GM18507 (cell line): ENCODE data around the gene FGFBP3.

Experiments
- DNase-seq: peaks from one replicate; pipeline ENCODE4 v3.0.0; 2011; ENCODE audit warnings: low read depth; ENCODE audit not compliant: insufficient read length; ENCODE audit errors: extremely low spot score
- FAIRE-seq: peaks from 2 replicates; lab custom pipeline; 2011; peaks lifted over from hg19 to GRCh38; lab: Jason Lieb, UNC

FGFBP3 gene, protein sequence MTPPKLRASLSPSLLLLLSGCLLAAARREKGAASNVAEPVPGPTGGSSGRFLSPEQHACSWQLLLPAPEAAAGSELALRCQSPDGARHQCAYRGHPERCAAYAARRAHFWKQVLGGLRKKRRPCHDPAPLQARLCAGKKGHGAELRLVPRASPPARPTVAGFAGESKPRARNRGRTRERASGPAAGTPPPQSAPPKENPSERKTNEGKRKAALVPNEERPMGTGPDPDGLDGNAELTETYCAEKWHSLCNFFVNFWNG

DNA sequence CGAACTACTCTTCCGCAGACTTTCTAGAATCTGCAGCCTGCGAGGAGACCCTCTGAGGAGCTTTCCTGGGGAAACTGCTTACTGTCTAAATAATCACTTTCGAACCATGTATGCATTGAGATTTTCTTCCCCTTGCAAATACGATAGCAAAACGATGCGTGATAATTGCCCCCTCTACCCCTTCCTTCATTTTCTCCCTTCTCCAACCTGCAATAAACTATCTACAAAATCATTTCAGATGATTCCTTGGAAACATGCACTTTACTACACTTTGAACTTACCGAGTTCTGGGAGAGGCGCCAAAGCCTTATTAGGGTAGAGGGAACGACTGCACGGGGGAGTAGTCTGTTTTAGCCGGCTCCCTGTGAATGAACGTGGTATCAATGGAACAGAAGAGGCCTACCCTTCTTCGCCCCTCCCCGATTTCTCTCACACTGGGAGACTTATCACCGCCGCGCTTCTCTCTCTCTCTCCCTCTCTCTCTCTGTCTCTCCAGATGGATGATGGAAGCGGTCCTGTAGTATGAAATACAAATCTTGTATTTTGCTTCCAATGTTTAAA, at the start of gene FGFBP3:
FGFBP3 (minus strand) TSS at position 370 of the 561 bp plus-strand sequence. CDS start 517 bp downstream, outside the sequence.
- no peak for DNase-seq
- peak; percentile 12 for FAIRE-seq

DNA sequence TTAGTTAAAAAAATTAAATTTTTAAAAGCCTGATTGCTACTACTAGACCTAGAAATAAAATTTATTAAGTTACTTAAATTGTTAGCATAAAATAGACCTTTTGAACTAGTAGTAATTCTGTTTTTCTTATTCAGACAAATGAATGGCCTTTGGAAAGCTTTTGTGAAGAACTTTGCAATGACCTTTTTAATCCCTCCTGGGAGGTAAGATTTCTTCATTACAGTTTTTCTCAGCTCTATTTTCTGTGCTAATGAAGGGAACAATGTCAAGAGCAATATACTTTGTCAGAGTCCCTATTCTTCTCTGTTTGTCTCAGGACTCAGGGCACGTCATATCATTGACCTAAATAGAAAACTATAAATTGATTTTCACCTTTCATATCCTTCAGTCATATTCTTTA, 47.8 kb upstream of the FGFBP3 start:
- DNase-seq (no peak), FAIRE-seq (no peak)

DNA sequence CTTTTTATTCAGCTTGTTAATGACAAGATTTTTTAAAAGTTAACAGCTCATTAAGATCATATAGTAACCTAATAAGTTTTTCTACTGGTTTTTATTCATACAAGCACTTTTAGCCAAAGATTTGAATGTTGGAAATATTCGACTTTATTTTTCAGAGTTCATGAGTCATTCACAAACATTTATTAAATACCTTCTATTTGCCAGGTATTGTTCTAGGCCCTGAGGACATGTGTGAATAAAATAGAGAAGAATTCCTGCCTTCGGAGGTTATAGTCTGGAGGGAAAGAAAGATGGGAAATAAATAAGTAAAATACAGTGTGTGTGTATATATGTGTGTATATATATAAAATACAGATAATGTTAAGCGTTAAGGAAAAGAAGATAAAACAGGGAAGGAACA, 45.8 kb upstream of the FGFBP3 start:
- DNase-seq (no peak), FAIRE-seq (no peak)

DNA sequence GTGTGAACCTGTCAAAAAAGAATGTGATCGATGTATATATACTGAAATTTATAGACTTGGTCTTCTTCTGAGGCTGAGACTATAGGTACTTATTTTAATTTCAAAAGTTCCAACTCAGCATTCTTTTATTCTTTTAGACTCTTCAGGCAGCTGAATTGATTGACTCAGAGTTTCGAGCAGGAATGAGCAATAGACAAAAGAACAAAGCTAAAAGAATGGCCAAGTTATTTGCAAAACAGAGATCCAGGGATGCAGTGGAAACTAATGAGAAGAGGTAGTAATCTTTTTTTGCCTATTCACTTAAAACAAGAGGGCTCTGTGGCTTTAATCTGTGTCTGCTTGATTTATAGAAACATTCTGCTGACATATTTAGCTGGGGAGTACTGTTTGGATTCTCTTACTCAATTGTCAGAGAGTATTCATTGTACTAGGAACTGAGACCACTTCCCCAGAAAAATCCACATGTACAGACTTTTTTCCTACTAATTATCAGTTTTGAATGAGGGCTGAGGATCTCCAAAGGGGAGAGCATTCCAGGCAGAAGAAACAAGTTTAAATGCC, 44.4 kb upstream of the FGFBP3 start:
- DNase-seq = no peak
- no peak for FAIRE-seq

DNA sequence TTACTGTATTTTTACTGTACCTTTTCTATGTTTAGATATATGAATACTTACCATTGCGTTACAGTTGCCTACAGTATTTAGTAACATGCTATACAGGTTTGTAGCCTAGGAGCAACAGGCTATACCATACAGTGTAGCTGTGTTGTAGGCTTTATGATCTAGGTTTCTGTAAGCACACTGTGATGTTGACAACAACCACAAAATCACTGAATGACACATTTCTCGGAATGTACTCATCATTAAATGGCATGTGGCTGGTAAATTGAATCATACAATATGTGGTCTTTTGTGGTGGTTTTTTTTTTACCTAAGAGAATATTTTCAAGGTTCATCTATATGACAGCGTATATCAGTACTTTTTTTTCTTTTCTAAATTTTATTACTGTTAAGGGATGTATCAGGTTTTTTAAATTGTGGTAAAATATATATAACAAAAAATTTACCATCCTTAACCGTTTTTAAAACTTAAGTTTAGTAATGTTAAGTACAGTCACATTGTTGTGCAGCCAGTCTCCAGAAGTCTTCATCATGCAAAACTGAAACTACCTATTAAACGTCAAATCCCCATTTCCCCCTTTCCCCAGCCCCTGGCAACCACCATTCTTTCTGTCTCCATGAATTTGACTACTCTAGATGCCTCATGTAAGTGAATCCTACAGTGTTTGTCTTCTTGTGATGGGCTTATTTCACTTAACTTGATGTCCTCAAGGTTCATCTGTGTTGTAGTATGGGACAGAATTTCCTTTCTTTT, 35.8 kb upstream of the FGFBP3 start:
- DNase-seq = no peak
- FAIRE-seq = peak; percentile 26

DNA sequence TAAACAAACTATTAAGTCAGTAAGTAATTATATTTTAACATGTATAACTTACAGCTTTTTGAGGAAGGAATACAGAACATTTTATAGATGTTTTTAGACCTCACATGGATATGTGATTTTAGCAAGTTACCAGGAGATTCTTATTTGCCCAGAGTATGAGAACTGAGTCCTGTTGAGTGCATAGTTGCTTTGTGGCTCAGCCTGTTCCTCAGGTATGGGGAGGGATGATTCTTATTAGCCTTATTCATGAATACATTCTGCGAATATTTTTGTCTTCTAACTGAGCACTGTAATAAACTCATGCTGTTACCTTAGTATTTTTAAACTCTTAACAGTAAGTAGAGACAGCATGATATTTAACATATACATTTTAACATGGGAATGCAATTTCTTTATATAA, 32.1 kb upstream of the FGFBP3 start:
- FAIRE-seq = no peak
- no peak for DNase-seq

DNA sequence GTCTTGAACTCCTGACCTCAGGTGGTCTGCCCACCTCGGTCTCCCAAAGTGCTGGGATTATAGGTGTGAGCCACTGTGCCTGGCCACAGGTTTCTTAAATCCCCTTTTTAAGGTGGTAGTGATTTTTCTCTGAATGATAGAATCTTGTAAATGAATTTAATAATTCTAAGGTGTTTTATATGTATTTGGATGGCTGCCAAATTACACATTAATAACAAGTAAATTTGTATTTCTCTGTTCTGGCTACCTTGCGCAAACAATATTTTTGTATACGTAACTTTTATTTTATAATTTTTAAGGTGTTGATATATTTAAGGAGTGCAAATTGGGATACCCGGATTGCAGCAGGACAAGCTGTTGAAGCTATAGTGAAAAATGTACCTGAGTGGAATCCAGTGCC, 30.4 kb upstream of the FGFBP3 start:
- no peak for DNase-seq
- FAIRE-seq = no peak

DNA sequence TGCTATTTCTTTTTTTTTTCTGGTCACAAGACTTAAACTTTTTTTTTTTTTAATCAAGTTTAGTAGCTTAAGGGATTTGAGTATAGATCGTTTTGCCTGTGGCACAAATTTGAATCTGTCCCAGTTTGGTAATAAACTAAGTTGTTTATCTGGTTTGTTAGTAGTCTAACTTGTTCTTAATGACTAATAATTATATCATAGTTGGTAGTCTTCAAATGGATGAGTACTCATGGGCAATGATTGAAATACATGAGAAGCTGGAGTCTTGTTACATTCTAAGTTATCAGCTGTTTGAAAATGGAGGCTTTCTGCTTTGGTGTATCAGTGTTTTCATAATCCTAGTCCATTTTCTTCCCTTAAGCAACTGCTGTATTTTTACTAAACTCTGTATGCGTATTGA, 26.6 kb upstream of the FGFBP3 start:
- FAIRE-seq (no peak), DNase-seq (no peak)

DNA sequence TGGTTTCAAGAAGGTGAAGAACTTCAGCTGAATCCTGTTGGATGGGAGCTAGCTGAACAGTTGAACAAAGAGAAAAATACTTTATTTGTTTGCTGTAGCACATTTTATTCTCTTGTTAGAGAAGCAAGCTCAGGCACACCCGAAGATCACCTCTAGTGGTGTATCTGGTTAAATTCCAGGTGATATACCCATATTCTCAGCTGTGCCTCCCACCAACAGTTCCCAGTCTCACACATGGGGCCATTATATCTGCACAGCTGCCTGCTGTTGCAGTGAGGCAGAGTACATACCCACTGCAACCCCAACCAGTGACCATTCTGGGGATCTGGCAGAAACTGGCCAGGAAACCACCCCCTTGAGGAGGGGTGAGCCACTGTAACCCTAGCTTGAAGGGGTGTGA, 23.5 kb upstream of the FGFBP3 start:
- FAIRE-seq = no peak

DNA sequence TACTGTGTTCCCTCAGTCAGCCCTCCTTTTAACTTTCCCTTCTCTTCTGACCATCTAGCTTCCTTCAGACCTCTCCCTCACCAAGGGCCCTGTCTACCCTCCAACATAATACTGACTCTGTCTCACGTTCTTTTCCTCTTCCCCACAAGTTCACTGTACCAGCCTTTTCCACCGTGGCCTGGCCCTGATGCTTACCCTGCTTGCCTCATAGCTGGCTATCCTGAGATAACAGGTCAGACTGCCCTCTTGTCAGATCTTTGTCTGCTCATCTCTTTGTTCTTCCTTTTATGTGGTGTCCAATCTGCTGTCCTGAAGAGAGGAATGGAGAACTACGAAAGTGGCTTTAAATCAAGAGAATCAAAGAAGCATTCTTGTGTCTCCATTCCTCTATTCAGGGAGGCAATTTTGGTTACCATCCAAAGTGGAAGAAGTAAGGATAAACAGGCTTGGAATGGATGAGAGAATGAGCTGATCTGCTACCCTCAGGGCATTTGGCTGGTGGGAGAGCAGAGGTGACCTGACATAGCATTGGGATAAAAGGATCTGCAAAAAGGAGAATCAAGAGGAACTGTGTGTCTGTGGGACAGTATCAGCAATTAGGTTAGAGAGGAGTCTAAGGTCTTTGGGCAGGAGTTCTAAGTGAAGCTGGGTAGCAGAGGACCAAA, 22.4 kb upstream of the FGFBP3 start:
- DNase-seq = no peak
- peak; percentile 5 for FAIRE-seq

More for the DNA sequence above, 23.5 kb upstream of the FGFBP3 start:
- no peak for DNase-seq

DNA sequence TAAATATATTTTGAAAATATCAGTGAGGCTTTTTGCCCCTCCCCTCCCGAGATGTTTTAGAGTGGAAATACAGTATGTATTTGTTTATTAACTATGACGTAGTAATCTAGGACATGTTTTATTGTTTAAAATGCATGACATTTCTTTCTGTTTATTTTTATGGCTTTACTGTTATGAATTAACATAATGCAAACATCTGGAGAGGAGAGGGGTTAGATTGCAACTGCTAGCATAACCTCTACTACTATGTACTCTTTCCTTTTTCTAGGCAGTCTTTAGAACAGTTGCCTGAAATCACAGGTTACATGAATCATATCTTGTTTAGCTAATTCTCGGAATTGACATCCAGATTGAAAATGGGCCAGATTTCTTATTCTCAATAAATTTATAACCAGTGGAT, 21.7 kb upstream of the FGFBP3 start:
- FAIRE-seq = no peak
- no peak for DNase-seq

DNA sequence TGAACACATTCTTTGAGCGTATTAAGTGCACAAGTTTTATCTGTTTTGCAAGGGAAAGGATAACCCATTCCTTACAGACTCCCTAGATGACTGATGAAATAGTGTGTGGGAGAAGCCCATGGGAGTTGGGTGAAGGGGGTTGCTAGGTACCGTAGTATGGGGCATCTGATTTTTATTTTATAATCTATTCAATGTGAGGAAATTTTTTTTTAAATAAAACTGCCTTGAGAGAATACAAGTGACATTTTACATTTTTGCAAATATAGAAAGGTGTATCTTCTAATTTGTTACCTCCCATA, 15.7 kb upstream of the FGFBP3 start:
- DNase-seq = no peak
- FAIRE-seq = no peak

DNA sequence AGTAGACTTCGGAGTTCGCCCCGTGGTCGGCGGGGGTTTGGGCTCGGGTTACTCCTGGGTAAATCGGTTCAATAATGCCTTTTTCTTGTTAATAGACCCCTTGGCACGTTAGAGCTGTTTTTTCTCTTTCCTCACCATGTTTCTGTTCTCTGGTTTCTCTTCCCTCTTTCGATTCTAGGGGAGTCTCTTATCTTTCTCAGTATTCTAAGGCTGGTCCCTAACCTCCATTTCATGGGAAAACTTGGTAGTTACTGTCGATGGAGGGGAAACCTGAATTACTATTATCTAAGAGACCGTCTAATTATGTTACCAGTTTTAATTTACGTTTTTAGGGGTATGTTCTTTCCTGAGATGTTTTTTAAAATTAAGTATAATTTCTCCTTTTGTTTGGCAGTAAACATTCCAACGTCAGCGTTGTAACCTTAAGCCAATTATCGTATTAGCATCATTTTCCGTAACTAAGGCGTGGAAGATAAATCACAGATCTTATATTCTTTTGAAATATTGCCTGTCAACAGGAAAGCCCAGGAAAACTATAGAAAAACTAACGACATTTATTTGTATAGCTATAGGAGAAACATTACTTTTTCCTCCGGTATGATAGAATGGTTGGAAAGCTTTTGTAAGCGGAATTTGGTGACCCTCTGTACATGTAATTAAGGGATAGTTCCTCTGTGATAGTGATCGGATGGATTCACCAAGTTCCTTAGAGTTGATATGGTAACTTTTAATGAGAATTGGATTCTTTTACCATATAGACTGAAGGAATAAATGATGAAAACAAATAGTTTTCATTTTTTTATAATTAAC, 15.1 kb upstream of the FGFBP3 start:
- DNase-seq = no peak
- peak; percentile 24 for FAIRE-seq

DNA sequence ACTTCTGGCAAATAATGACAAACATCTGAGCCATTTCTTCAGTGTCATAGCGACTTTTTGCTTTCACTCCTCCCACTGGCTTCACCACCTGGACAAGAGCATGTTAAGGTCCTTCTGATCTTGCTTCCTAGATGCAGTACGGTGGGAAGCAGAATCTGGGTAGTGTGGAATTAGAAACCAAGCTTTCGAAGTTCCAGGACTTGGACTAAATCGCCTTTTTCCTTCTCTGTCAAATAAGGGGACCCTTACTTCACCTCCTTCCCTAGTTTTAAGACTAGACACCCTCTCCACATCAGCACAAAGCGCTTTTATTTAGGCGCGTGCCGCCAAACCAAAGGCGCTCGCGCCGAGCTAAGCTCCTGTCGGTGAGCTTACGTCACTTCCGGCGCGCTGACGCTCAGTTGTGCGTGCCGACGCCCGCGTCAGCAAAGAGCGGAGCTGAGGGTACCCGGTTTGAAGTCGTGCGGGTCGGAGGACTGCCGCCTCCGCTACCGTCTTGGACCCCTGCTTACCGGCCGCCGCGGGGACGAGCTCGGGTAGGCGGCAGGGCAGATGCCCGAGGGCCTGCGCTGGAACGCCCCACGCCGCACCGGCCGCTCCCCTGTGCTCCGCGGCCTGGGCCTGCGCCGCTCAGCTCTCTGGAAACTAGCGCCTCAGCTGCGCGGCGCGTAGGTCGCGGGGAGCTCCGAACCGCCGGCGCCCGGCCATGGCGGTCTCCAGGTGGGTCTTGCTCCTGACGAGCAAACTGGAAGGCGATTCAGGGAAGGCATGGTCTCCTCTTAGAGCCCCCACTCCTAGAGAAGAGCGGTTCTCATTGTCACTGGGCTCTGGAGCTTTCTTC, 14.3 kb upstream of the FGFBP3 start, which contains the start of gene BTAF1:
BTAF1 (plus strand) TSS at position 400 of the 841 bp plus-strand sequence; CDS start at position 707, 307 bp downstream.
- peak; percentile 95 for FAIRE-seq
- peak; percentile 81 for DNase-seq

DNA sequence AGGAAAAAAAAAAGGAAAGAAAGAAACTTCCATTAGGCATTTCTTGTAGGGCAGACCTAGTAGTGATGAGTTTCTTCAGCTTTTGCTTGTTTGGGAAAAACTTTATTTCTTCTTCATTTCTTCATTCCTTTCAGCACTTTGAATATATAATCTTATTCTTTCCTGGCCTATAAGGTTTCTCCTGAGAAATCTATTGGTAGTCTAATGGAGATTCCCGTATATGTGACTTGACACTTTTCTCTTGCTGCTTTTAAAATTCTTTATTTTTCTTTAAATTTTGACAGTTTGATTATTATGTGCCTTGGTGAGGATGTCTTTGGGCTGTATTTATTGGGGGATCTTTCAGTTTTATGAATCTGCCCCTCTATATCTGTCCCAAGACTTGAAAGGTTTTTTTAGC, 10.4 kb upstream of the FGFBP3 start:
- no peak for DNase-seq
- no peak for FAIRE-seq

DNA sequence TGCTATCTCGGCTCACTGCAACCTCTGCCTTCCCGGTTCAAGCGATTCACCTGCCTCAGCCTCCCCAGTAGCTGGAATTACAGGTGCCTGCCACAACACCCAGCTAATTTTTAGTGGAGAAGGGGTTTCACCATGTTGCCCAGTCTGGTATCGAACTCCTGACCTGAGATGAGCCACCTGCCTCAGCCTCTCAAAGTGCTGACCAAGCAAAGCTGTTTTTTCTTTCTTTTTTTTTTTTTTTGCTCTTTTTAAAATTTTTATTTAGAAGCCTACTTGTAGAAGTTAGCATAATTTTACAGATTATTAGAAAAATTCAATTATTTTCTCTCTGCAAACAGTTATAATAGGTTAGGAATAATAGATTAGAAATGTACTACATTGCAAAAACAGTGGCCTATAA, 1.2 kb upstream of the FGFBP3 start:
- DNase-seq (no peak), FAIRE-seq (no peak)

DNA sequence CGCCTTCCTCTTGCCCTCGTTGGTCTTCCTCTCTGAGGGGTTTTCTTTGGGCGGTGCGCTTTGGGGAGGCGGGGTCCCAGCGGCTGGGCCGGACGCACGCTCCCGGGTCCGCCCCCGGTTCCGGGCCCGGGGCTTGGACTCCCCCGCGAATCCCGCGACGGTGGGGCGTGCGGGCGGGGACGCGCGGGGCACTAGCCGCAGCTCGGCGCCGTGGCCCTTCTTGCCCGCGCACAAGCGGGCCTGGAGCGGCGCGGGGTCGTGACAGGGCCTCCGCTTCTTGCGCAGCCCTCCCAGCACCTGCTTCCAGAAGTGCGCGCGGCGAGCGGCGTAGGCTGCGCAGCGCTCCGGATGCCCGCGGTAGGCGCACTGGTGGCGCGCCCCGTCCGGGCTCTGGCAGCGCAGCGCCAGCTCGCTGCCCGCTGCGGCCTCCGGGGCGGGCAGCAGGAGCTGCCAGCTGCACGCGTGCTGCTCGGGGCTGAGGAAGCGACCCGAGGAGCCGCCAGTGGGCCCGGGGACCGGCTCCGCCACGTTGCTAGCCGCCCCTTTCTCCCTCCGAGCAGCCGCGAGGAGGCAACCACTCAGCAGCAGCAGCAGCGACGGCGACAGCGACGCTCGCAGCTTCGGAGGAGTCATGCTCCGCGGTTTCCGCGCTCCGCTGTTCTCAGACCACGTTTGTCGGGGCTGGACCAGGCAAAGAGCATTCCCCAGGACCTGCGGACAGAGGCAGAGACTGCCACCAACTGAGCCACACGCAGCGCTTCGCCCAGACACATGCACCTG, 759 bp downstream of the FGFBP3 start:
- DNase-seq = peak; percentile 73
- FAIRE-seq = peak; percentile 92

DNA sequence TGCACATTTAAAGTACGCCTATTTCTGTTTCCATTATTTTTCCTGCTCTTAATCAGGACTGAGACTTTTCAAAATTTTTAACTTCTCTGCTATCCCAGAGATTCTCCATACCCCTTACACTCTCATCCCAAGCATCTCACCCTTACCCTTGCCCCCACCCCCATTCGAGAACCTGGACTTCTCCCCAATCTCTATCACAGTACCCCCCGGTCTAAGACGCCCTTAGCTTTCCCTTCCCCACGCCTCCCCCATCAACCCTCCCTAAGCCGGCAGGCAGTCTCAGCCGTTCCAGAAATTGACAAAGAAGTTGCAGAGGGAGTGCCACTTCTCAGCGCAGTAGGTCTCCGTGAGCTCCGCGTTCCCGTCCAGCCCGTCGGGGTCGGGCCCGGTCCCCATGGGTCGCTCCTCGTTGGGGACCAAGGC, 1.4 kb downstream of the FGFBP3 start:
- peak; percentile 39 for FAIRE-seq
- no peak for DNase-seq
